ENCODE measurements around the gene BBLN. TPM values are rescaled to one million over a fixed set of nuclear protein-coding genes. Genes with fewer than 3 reads are reported as not detected.

BBLN gene
- total and polyA plus RNA-seq, 2 donors (not counting 1 experiment from before 2014, with no cell fraction given): 44.3 to 148 TPM

DNA sequence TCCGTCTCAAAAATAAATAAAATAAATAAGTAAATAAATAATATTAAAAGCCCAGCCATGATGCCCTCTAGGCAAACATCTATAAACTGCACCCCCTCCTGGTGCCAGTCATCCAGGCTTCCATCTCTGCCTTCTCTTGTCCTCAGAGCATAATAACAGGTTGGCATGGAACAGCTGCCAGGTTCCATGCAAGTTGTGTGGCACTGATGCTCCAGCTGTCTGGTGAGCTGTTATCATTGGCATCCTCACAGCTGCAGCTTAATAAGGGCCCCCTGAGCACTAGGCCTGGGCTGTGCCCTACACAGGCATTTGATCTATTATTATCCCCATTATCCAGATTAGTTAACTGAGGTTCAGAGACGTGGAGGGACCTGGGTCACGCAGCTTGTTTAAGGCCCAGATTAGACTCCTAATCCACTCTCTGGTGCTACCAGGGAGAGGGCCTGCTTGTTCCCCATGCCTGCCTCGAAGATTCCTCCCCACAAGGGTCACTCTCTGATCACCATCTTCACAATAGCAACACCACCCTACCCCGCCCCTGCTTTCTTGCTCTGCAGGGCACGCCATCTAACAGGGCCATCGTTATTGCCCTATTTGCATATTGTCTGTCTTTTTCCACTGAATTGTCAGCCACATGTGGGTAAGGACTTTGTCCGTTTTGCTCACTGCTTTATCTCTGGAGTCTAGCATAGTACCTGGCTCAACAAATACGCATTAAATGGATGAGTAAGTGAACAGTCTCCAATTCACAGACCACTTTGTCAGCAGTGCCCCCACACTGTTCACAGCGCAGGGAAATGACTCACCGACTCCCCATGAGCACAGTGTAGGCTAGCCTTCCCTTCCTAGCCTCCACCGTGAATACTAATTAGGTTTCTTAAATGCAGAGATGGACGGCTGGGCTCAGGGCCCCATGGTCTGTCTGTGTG is 41.6 kb downstream of the BBLN start:
- 92% methylated on average over 9 of the region's 13 CpGs for WGBS (ENCODE audit: insufficient coverage)
- intact Hi-C loops (cut with micrococcal nuclease): no loop called here
- no peak for DNase-seq
- Histone ChIP-seq H3K79me2 (ENCODE audit: control insufficient read depth, insufficient read depth, low read length) (no peaks in the 10 kb centered on the region), H3K9ac (ENCODE audit: low read length) (no peak overlapping the region), H2AFZ (ENCODE audit: insufficient read depth, low read depth, low read length, poor library complexity, severe bottlenecking) (no peak overlapping the region), H3K36me3 (replicated peaks in 1 of 2; ENCODE audit: control extremely low read depth in 1 of 2, control insufficient read depth in 1 of 2, extremely low read depth in 1 of 2, insufficient read depth in 2 of 2, low read length in 1 of 2) (no peaks in the 10 kb centered on the region), H3K27ac (ENCODE audit: low read length in 2 of 2) (no peak overlapping the region), H3K4me1 (ENCODE audit: control insufficient read depth in 2 of 2, insufficient read depth in 2 of 2, low read length in 2 of 2) (peaks cover 12 to 16% of the 10 kb centered on the region in 2 donors), H4K20me1 (ENCODE audit: control insufficient read depth, insufficient read depth, low read length, poor library complexity, severe bottlenecking) (no peaks in the 10 kb centered on the region), H3K9me3 (ENCODE audit: control extremely low read depth in 1 of 3, control insufficient read depth in 2 of 3, insufficient read depth in 1 of 3, low read length in 2 of 3) (no peaks in the 10 kb centered on the region), H3K4me3 (ENCODE audit: control extremely low read depth in 1 of 5, extremely low read depth in 1 of 5, insufficient read depth in 1 of 5, low read depth in 2 of 5, low read length in 4 of 5) (no peak overlapping the region), H3K27me3 (replicated peaks in 1 of 4; ENCODE audit: control extremely low read depth in 1 of 4, control insufficient read depth in 3 of 4, insufficient read depth in 4 of 4, low read length in 3 of 4) (peaks cover 0 to 29% (median 8%) of the 10 kb centered on the region in 4 experiments), H3K4me2 (replicated peaks; ENCODE audit: low read depth, low read length, poor library complexity, severe bottlenecking) (no peak overlapping the region)
- TF ChIP-seq, protein P1, sequence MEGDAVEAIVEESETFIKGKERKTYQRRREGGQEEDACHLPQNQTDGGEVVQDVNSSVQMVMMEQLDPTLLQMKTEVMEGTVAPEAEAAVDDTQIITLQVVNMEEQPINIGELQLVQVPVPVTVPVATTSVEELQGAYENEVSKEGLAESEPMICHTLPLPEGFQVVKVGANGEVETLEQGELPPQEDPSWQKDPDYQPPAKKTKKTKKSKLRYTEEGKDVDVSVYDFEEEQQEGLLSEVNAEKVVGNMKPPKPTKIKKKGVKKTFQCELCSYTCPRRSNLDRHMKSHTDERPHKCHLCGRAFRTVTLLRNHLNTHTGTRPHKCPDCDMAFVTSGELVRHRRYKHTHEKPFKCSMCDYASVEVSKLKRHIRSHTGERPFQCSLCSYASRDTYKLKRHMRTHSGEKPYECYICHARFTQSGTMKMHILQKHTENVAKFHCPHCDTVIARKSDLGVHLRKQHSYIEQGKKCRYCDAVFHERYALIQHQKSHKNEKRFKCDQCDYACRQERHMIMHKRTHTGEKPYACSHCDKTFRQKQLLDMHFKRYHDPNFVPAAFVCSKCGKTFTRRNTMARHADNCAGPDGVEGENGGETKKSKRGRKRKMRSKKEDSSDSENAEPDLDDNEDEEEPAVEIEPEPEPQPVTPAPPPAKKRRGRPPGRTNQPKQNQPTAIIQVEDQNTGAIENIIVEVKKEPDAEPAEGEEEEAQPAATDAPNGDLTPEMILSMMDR (IDR thresholded peaks at IDR 0.05): no peak
- no peak for TF ChIP-seq EZH2 (IDR thresholded peaks at IDR 0.05; ENCODE audit: borderline replicate concordance, insufficient read depth, low read depth, low read length, poor library complexity, severe bottlenecking)
- no peaks in the 10 kb centered on the region for H3K9me3 Mint-ChIP-seq (ENCODE audit: insufficient read depth)
- H3K27ac Mint-ChIP-seq: no peak overlapping the region
- H3K27me3 Mint-ChIP-seq: peaks cover 16% of the 10 kb centered on the region
- CTCF ChIA-PET: interaction anchor here (0.7 to 1.6 kb wide), 4 partner anchors 10 to 920 kb away, joined by 3 to 5 read pairs (median 4); no protein-coding TSS in a partner anchor
- no peak overlapping the region for H3K4me3 Mint-ChIP-seq
- ATAC-seq (ENCODE audit: low read depth): no peak
- H3K4me1 Mint-ChIP-seq: peaks cover 9% of the 10 kb centered on the region
- POLR2A ChIA-PET: no interaction called here

DNA sequence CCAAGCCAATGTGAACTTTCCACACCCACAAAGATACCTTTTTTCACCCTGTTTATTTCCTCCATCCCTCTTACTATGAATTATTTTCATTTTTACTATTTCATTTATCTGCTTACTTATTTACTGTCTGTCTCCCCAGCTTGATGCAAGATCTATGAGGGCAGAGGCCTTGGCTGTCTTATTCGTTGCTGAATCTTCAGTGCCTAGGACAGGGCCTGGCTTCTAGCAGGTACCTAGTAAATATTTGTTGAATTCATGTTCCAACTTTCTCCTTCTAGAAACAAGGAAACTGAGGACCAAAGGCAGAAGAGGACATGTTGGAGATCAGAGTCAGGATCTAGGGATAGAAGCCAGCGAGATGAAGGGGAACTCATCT is 42.6 kb downstream of the BBLN start:
- H3K4me3 Mint-ChIP-seq: peak overlapping the region; percentile 90
- no peak for ATAC-seq (ENCODE audit: low read depth)
- 8% methylated on average over 1 of the region's 2 CpGs for WGBS (ENCODE audit: insufficient coverage)
- Histone ChIP-seq H2AFZ (ENCODE audit: insufficient read depth, low read depth, low read length, poor library complexity, severe bottlenecking) (peak overlapping the region; percentile 79), H3K9me3 (ENCODE audit: control extremely low read depth in 1 of 3, control insufficient read depth in 2 of 3, insufficient read depth in 1 of 3, low read length in 2 of 3) (no peaks in the 10 kb centered on the region), H3K9ac (ENCODE audit: low read length) (peak overlapping the region; percentile 39), H3K4me2 (replicated peaks; ENCODE audit: low read depth, low read length, poor library complexity, severe bottlenecking) (peak overlapping the region; percentile 97), H4K20me1 (ENCODE audit: control insufficient read depth, insufficient read depth, low read length, poor library complexity, severe bottlenecking) (no peaks in the 10 kb centered on the region), H3K27ac (ENCODE audit: low read length in 2 of 2) (peak overlapping the region in 1 of 2 donors; percentile 11), H3K27me3 (replicated peaks in 1 of 4; ENCODE audit: control extremely low read depth in 1 of 4, control insufficient read depth in 3 of 4, insufficient read depth in 4 of 4, low read length in 3 of 4) (peaks cover 0 to 29% (median 8%) of the 10 kb centered on the region in 4 experiments), H3K4me3 (ENCODE audit: control extremely low read depth in 1 of 5, extremely low read depth in 1 of 5, insufficient read depth in 1 of 5, low read depth in 2 of 5, low read length in 4 of 5) (peak overlapping the region in 3 of 5 experiments; percentile 27 to 64 (median 34)), H3K36me3 (replicated peaks in 1 of 2; ENCODE audit: control extremely low read depth in 1 of 2, control insufficient read depth in 1 of 2, extremely low read depth in 1 of 2, insufficient read depth in 2 of 2, low read length in 1 of 2) (no peaks in the 10 kb centered on the region), H3K79me2 (ENCODE audit: control insufficient read depth, insufficient read depth, low read length) (no peaks in the 10 kb centered on the region), H3K4me1 (ENCODE audit: control insufficient read depth in 2 of 2, insufficient read depth in 2 of 2, low read length in 2 of 2) (peaks cover 12 to 16% of the 10 kb centered on the region in 2 donors)
- peaks cover 21% of the 10 kb centered on the region for H3K27me3 Mint-ChIP-seq
- H3K9me3 Mint-ChIP-seq (ENCODE audit: insufficient read depth): no peaks in the 10 kb centered on the region
- CTCF ChIA-PET: no interaction called here
- POLR2A ChIA-PET: no interaction called here
- intact Hi-C loops (cut with micrococcal nuclease): loop anchor here (1.0 kb wide), 3 partner anchors 11 to 48 kb away; partner anchors contain the start of gene CIZ1
- no peak for DNase-seq
- TF ChIP-seq, protein P1 (IDR thresholded peaks at IDR 0.05): no peak
- TF ChIP-seq EZH2 (IDR thresholded peaks at IDR 0.05; ENCODE audit: borderline replicate concordance, insufficient read depth, low read depth, low read length, poor library complexity, severe bottlenecking): no peak
- H3K4me1 Mint-ChIP-seq: peaks cover 9% of the 10 kb centered on the region
- no peak overlapping the region for H3K27ac Mint-ChIP-seq

Measured in B cell (primary cell).